Suprapubic skin (tissue), 4 donors: ENCODE results near the gene HRG. TPM values are rescaled to one million over a fixed set of nuclear protein-coding genes. Genes with fewer than 3 reads are reported as not detected.

Experiments
- DNase-seq, 2 donors: peaks; one replicate each; pipeline ENCODE4 v3.0.0-alpha.2; 2019; ENCODE audit warnings: low spot score in 2 of 2
- H3K27ac ChIP-seq: fragments of 200-600 bp; sonication (generic); one replicate; pipeline ENCODE4 v1.5.1; 2019
- H3K27me3 ChIP-seq: fragments of 200-600 bp; sonication (generic); one replicate; pipeline ENCODE4 v1.5.1; 2019
- H3K36me3 ChIP-seq: fragments of 200-600 bp; sonication (generic); one replicate; pipeline ENCODE4 v1.5.1; 2019
- H3K4me1 ChIP-seq: fragments of 200-600 bp; sonication (generic); one replicate; pipeline ENCODE4 v1.5.1; 2019
- H3K4me3 ChIP-seq: fragments of 200-600 bp; sonication (generic); one replicate; pipeline ENCODE4 v1.5.1; 2019; ENCODE audit warnings: mild to moderate bottlenecking
- H3K9me3 ChIP-seq: fragments of 200-600 bp; sonication (generic); one replicate; pipeline ENCODE4 v1.5.1; 2019
- EP300 ChIP-seq: sonication (generic); formaldehyde crosslinking; IDR thresholded peaks from one replicate; pipeline ENCODE4 v1.6.1; 2017; ENCODE audit warnings: antibody characterized with exemption
- POLR2A ChIP-seq, 2 donors: fragments of 450-650 bp; IDR thresholded peaks; one replicate each; pipeline ENCODE4 v1.6.1; 2017; ENCODE audit warnings: antibody characterized with exemption in 2 of 2, mild to moderate bottlenecking in 2 of 2, moderate library complexity in 2 of 2
- POLR2AphosphoS5 ChIP-seq, 3 donors: sonication (generic); formaldehyde crosslinking; IDR thresholded peaks; one replicate each; pipeline ENCODE4 v1.6.1; 2017; ENCODE audit warnings: antibody characterized with exemption in 3 of 3
- WGBS: methylation state at CpG from one replicate; pipeline ENCODE4 v1.1.5; 2018; 5-methylcytosine and 5-hydroxymethylcytosine counted together
- total RNA-seq, 4 donors: library from RNA; depleted of rRNA; stranded (reverse); fragments of >200 nt; gene quantifications; one replicate each; pipeline ENCODE4 v1.1.0, GENCODE V29; 2016
- TF ChIP-seq, protein P1 (sequence below), 2 donors: fragments of 200-600 bp in 1 of 2; fragments of 450-650 bp in 1 of 2; sonication (generic) in 1 of 2; IDR thresholded peaks; one replicate each; pipeline ENCODE4 v1.5.1; 2016 to 2019; ENCODE audit warnings: antibody characterized with exemption in 2 of 2, mild to moderate bottlenecking in 1 of 2, moderate library complexity in 1 of 2

The HRG gene
- total RNA-seq, 4 donors from 2014 or later, result 0.30 TPM; not detected in 3

DNA sequence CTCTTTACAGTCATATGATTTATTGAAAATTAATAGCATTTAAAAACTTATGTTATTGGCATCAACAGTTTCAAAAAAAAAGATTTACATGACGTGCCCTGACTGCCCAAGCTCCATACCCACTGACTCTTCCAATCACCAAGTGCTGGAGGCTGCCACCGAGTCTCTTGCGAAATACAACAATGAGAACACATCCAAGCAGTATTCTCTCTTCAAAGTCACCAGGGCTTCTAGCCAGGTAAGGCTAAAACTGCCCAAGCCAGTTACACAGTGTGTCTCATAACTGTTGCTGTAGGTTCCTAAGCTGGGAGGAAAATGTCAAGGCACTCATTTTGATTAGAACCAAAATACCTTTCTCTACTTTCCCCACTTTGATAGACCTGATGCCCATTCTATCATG, 21.1 kb upstream of the HRG start:
- 47% methylated on average over 3 of the region's 3 CpGs for WGBS
- Histone ChIP-seq H3K36me3 (no peaks in the 10 kb centered on the region), H3K27me3 (no peaks in the 10 kb centered on the region), H3K4me1 (peaks cover 33% of the 10 kb centered on the region), H3K4me3 (no peak overlapping the region), H3K9me3 (no peaks in the 10 kb centered on the region), H3K27ac (peak overlapping the region; percentile 78)
- TF ChIP-seq POLR2A (IDR thresholded peaks at IDR 0.05), result no peak
- no peak for TF ChIP-seq POLR2AphosphoS5 (IDR thresholded peaks at IDR 0.05)
- peak in 1 of 2 donors; percentile 61 for DNase-seq

DNA sequence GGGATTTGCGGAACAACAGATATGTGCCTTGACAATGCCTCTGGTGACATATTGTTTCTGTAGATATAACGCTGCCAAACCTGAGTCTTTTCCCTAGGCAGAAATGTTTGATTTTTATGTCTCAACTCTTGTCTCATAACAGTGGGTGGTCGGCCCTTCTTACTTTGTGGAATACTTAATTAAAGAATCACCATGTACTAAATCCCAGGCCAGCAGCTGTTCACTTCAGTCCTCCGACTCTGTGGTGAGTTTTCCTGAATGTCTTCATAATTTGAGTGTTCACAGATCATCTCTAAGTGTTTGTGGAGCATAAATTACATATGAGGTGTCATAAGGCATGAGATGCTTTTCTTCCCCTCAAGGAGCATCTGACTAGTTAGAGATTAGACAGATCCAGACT, 19.7 kb upstream of the HRG start:
- TF ChIP-seq POLR2A (IDR thresholded peaks at IDR 0.05) (no peak), POLR2AphosphoS5 (IDR thresholded peaks at IDR 0.05) (no peak), EP300 (no peak)
- TF ChIP-seq, protein P1, sequence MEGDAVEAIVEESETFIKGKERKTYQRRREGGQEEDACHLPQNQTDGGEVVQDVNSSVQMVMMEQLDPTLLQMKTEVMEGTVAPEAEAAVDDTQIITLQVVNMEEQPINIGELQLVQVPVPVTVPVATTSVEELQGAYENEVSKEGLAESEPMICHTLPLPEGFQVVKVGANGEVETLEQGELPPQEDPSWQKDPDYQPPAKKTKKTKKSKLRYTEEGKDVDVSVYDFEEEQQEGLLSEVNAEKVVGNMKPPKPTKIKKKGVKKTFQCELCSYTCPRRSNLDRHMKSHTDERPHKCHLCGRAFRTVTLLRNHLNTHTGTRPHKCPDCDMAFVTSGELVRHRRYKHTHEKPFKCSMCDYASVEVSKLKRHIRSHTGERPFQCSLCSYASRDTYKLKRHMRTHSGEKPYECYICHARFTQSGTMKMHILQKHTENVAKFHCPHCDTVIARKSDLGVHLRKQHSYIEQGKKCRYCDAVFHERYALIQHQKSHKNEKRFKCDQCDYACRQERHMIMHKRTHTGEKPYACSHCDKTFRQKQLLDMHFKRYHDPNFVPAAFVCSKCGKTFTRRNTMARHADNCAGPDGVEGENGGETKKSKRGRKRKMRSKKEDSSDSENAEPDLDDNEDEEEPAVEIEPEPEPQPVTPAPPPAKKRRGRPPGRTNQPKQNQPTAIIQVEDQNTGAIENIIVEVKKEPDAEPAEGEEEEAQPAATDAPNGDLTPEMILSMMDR (IDR thresholded peaks at IDR 0.05), result no peak
- no peak for DNase-seq
- no peak overlapping the region for H3K4me3 ChIP-seq
- H3K4me1 ChIP-seq, result peaks cover 20% of the 10 kb centered on the region
- 89% methylated on average over 4 of the region's 4 CpGs for WGBS
- no peaks in the 10 kb centered on the region for H3K9me3 ChIP-seq
- no peak overlapping the region for H3K27ac ChIP-seq
- no peaks in the 10 kb centered on the region for H3K36me3 ChIP-seq
- no peaks in the 10 kb centered on the region for H3K27me3 ChIP-seq

DNA sequence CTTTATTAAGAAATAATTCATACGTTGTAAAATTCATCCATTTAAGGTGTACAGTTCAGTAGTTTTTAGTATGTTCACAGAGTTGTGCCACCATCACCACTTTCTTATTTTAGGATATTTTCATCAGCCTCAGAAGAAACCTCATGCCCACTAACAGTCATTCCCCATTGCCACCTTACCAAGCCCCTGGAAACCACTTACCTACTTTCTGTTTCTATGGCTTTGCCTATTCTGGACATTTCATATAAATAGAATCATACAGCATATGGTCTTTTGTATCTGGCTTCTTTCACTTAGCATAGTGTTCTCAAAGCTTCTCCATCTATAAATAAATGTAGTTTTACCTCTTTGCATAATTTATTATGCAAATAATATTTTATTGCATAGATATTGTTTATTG, 19.0 kb upstream of the HRG start:
- no peaks in the 10 kb centered on the region for H3K27me3 ChIP-seq
- no peak overlapping the region for H3K27ac ChIP-seq
- no peaks in the 10 kb centered on the region for H3K36me3 ChIP-seq
- no peak for DNase-seq
- H3K4me1 ChIP-seq, result peaks cover 13% of the 10 kb centered on the region
- 76% methylated on average over 1 of the region's 1 CpG for WGBS
- H3K9me3 ChIP-seq, result no peaks in the 10 kb centered on the region
- no peak overlapping the region for H3K4me3 ChIP-seq
- TF ChIP-seq EP300, result no peak
- TF ChIP-seq, protein P1 (IDR thresholded peaks at IDR 0.05), result no peak
- TF ChIP-seq POLR2A (IDR thresholded peaks at IDR 0.05), result no peak
- TF ChIP-seq POLR2AphosphoS5 (IDR thresholded peaks at IDR 0.05), result no peak

GRCh38 chr3:186648851-186649250, 17.0 kb upstream of the HRG start:
- H3K4me1 ChIP-seq, result peaks cover 11% of the 10 kb centered on the region
- H3K9me3 ChIP-seq, result no peaks in the 10 kb centered on the region
- no peaks in the 10 kb centered on the region for H3K36me3 ChIP-seq
- DNase-seq, result no peak
- H3K27me3 ChIP-seq, result no peaks in the 10 kb centered on the region
- TF ChIP-seq, protein P1 (IDR thresholded peaks at IDR 0.05), result no peak
- TF ChIP-seq POLR2A (IDR thresholded peaks at IDR 0.05) (no peak), POLR2AphosphoS5 (IDR thresholded peaks at IDR 0.05) (no peak)
- H3K4me3 ChIP-seq, result no peak overlapping the region
- 75% methylated on average over 1 of the region's 1 CpG for WGBS
- no peak overlapping the region for H3K27ac ChIP-seq

DNA sequence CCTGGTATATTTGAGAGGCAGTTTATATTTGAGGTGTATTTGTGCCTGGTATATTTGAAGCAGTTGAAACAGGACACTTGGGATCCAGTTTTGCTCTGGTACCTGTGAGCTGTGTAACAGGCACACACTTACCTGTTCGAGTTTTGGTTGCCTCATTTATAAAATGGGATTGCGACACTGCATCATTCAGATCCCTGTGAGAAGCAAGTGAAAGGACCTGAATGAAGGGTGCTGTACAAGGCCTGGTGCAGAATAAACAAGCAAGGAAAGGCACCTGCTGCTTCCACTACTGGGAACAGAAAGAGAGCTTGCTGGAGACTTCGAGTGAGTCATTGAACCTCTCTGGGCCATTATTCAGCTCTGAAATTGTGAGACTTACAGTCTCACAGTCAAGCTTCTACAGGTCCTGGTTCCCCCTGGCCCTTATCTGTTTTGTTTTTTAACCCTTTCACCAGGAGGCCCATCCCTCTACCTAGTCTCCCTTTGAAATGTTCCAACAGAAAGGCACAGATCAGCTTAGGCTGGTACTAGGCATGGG, 14.1 kb upstream of the HRG start:
- Histone ChIP-seq H3K27ac (no peak overlapping the region), H3K27me3 (no peaks in the 10 kb centered on the region), H3K4me1 (no peaks in the 10 kb centered on the region), H3K9me3 (no peaks in the 10 kb centered on the region), H3K4me3 (no peak overlapping the region), H3K36me3 (no peaks in the 10 kb centered on the region)
- WGBS, result 83% methylated on average over 3 of the region's 3 CpGs
- no peak for DNase-seq
- TF ChIP-seq POLR2A (IDR thresholded peaks at IDR 0.05) (no peak), EP300 (no peak), POLR2AphosphoS5 (IDR thresholded peaks at IDR 0.05) (no peak)
- TF ChIP-seq, protein P1 (IDR thresholded peaks at IDR 0.05), result no peak
